Measurements from ENCODE around the gene LMAN1L.

DNA sequence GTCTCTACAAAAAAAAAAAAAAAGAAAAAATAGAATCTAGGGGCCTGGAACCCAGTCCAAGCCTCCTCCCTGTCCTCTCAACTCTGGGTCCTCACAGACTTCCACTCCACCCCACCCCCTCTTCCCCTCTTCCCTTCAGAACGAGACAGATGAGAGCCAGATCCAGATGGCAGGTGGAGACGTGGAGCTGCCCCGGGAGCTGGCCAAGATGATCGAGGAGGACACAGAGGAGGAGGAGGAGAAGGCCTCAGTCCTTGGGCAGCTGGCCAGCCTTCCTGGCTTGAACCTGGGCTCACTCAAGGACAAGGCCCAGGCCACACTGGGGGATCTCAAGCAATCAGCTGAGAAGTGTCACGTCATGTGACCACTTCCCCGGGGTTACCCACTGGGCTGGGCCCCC is 17.4 kb downstream of the LMAN1L start:
- no peak for TF ChIP-seq POLR2A (IDR thresholded peaks at IDR 0.05; ENCODE audit: low read depth, low read length)
- no peak for TF ChIP-seq CEBPB (IDR thresholded peaks at IDR 0.05; ENCODE audit: low read depth, low read length)
- TF ChIP-seq, protein P1, sequence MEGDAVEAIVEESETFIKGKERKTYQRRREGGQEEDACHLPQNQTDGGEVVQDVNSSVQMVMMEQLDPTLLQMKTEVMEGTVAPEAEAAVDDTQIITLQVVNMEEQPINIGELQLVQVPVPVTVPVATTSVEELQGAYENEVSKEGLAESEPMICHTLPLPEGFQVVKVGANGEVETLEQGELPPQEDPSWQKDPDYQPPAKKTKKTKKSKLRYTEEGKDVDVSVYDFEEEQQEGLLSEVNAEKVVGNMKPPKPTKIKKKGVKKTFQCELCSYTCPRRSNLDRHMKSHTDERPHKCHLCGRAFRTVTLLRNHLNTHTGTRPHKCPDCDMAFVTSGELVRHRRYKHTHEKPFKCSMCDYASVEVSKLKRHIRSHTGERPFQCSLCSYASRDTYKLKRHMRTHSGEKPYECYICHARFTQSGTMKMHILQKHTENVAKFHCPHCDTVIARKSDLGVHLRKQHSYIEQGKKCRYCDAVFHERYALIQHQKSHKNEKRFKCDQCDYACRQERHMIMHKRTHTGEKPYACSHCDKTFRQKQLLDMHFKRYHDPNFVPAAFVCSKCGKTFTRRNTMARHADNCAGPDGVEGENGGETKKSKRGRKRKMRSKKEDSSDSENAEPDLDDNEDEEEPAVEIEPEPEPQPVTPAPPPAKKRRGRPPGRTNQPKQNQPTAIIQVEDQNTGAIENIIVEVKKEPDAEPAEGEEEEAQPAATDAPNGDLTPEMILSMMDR (conservative IDR thresholded peaks at IDR 0.05; ENCODE audit: low read depth, low read length) = no peak
- no peak for TF ChIP-seq MXI1 (IDR thresholded peaks at IDR 0.05; ENCODE audit: borderline replicate concordance, low read depth, low read length)
- no peak for TF ChIP-seq CHD1 (IDR thresholded peaks at IDR 0.05; ENCODE audit: low read depth, low read length)
- no peak for TF ChIP-seq RAD21 (IDR thresholded peaks at IDR 0.05; ENCODE audit: low read length)
- TF ChIP-seq, protein P2, sequence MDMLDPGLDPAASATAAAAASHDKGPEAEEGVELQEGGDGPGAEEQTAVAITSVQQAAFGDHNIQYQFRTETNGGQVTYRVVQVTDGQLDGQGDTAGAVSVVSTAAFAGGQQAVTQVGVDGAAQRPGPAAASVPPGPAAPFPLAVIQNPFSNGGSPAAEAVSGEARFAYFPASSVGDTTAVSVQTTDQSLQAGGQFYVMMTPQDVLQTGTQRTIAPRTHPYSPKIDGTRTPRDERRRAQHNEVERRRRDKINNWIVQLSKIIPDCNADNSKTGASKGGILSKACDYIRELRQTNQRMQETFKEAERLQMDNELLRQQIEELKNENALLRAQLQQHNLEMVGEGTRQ (IDR thresholded peaks at IDR 0.05; ENCODE audit: low read depth, low read length) = no peak
- TF ChIP-seq, protein P3, sequence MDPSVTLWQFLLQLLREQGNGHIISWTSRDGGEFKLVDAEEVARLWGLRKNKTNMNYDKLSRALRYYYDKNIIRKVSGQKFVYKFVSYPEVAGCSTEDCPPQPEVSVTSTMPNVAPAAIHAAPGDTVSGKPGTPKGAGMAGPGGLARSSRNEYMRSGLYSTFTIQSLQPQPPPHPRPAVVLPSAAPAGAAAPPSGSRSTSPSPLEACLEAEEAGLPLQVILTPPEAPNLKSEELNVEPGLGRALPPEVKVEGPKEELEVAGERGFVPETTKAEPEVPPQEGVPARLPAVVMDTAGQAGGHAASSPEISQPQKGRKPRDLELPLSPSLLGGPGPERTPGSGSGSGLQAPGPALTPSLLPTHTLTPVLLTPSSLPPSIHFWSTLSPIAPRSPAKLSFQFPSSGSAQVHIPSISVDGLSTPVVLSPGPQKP (IDR thresholded peaks at IDR 0.05; ENCODE audit: borderline replicate concordance, low read depth, low read length) = no peak
- TF ChIP-seq RFX5 (IDR thresholded peaks at IDR 0.05; ENCODE audit: low read depth, low read length) = no peak
- TF ChIP-seq SMC3 (IDR thresholded peaks at IDR 0.05; ENCODE audit: low read depth, low read length) = no peak
- TF ChIP-seq MAFK (IDR thresholded peaks at IDR 0.05; ENCODE audit: low read depth, low read length) = no peak
- TF ChIP-seq FOS (IDR thresholded peaks at IDR 0.05; ENCODE audit: low read depth, low read length) = no peak
- TF ChIP-seq NFE2L2 (IDR thresholded peaks at IDR 0.05; ENCODE audit: low read depth, low read length) = no peak
- no peak for TF ChIP-seq MAZ (IDR thresholded peaks at IDR 0.05; ENCODE audit: borderline replicate concordance, low read depth, low read length)

All from IMR-90 (cell line).